ENCODE measurements around the gene UTF1.

UTF1 gene

DNA sequence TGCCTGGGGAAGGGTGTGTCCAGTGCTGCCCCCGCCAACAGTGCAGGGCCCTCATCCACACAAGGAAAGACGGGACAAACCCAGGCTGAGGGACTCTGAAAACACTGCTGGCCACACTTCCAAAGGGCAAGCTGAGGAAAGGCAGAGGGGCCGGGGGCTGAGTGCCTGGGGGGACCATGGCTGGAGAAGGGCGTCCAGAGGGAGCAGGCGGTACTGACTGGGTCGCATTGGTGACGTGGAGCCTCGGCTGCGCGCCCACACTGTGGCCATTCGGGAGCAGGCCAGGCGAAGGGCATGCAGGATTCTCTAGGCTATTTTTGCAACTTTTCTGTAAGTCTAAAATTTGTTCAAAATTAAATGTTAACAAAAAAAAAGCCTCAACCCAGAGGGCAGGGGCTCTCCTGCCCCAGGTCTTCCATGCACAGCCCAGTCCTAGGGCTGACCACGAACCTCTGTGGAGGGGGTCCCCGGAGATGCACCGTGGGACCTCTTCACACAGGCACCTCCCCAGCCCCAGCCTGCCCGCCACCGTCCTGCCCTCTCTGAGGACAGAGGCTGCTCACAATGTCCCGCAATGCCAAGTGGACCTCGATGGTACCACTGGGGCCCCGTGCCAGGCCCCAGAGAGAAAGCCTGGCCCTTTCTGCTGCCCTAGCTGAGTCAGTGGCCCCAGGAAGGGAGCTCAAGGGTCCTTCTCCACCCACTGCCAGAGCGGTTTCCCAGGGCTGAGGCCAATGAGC is 36.2 kb downstream of the UTF1 start:
- DNase-seq = no peak

DNA sequence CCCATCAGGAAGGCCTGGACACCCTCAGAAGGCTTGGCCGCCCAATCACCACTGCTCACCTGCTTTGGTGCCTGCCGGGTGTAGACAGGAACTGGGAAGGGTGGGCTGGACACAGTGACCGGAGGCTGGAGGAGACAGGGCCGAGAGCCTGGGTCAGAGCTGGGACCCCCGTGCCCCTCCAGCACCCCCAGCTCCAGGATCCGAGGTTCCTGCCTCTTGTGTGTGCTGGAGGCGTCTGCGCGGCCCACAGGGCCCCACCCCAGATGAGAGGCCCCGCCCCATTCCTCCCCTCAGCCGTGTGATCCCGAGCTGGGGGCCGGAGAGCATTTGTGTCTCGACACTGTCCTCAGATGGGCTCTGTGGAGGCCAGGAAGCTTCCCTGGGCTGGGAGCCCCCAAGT is 37.3 kb downstream of the UTF1 start:
- DNase-seq = no peak

DNA sequence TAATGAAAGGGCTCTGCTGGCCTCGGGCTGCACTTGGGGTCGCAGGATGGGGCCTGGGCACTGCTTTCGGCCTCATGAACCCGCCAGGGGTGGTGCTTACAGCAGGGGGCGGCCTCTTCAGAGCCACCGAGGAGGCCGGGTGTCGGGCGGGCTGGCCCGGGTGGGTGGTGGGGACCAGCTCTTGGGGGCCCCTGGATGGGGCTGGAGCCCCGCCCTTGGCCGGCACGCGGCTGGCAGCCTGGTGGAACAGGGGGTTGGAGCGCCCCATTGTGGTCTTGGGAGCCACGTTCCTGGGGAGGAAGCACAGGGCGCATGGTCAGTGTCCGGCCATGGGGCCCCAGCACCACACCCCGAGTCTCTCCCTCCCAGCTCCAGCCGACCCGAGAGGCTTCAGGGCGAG is 37.8 kb downstream of the UTF1 start:
- DNase-seq = no peak

DNA sequence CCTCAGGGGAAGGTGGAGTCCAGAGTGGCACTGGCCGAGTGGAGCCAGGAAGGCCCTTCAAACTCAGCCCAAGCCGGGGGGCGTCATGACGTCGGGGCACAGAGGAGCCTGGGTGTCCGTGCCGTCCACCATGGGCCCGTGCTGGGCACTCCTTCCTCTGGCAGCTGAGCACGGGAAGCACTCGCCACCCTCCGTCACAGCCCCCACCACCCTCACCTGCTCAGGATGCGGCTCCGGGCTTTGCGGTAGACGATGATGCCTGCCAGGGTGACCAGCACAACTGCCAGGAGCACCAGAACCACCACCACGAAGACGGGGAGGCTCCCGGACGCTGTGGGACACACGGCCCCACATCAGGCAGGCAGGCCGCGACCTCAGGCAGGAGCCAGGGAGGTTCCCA is 38.5 kb downstream of the UTF1 start:
- no peak for DNase-seq

DNA sequence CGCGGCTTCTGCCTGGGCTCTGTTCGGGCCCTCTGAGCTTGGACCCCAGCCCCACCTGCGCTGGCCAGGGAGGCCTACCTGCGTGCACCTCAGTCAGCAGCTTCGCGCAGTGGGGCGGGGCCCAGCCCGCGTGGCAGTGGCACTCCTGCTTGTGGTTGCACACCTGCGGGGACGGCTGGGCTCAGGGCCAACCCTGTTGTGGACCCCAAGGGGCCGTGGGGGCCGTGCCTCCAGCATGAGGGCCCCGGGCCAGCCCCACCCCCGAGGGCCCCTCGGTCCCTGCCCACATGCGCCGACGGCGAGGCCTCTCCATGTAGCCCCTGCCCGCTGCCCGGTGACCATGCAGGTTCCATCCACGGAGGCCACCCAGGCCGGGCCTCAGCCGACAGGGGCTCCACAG is 39.4 kb downstream of the UTF1 start:
- DNase-seq = no peak

DNA sequence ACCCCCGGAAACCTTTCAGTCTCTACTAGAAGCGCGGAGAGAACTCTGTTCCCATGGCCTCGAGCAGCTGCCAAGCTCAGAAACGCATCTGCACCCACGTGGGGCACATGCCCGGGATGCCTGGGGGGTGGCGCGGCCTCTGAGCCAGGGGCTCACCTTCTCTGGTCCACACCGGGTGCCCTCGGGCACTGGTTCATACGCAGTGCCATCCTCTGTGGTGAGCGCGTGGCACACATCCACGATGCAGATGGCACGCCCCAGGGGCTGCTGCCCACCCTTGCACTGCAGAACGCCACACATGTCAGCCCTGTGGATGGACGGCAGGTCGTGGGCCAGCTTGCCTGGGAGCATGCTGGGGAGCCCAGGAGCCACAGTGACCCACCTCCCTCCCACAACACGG is 40.2 kb downstream of the UTF1 start:
- no peak for DNase-seq

DNA sequence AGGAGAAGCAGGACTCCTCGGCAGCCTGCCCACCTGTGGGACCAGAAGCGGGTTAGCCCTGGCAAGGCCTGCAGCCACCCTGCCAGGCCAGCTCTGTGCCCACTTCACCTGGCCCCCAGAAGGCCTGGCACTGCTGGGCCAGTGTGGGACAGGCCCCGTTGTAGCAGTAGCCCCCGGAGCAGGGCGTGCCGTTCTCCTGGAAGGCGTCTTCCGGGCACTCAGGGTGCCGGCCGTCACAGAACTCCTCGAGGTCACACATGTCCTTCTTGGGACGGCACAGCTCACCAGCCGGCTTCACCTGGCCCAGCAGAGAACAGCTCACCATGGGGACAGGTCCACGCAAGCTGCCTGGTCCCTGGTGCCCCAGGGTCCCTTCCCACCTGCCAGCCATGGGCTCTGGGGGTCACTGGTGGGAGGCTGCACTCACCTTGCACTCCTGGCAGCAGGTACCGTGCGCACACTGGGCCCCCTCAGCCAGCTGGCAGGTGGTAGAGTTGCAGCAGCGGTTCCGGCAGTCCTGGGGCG is 40.8 kb downstream of the UTF1 start:
- no peak for DNase-seq

DNA sequence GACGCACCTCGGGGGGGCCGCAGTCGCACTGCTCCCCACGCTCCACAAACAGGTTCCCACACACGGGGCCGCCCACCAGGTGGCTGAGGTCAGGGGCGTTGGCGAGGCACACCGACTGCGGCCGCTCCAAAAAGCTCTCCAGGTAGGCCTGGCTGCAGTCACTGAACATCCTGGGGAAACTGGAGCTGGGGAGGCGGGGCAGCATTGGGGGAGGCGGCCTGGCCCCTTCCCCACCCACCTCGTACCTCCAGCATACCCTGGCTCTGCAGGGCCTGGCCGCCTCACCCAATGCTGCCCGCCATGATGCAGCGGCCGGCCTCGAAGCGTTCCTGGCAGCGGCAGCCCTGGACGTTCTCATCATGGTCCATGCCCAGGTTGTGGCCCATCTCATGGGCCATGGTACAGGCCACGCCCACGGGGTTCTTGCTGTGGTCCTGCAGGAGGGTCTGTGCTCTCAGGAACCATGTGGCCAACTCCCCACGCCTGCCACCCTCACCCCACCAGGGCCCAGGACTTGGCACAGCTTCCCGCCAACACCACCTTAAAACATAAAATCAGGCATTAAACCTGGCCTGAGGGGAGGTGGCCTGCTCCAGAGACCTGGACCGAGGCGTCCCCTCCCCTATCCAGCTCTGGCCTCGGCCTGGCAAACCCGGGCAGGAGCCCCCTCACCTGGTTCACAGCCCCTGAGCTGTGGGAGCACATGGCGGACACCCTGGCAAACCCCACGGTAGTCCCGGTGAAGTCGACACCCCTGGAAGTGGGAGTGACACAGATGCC is 41.7 kb downstream of the UTF1 start:
- DNase-seq = no peak

DNA sequence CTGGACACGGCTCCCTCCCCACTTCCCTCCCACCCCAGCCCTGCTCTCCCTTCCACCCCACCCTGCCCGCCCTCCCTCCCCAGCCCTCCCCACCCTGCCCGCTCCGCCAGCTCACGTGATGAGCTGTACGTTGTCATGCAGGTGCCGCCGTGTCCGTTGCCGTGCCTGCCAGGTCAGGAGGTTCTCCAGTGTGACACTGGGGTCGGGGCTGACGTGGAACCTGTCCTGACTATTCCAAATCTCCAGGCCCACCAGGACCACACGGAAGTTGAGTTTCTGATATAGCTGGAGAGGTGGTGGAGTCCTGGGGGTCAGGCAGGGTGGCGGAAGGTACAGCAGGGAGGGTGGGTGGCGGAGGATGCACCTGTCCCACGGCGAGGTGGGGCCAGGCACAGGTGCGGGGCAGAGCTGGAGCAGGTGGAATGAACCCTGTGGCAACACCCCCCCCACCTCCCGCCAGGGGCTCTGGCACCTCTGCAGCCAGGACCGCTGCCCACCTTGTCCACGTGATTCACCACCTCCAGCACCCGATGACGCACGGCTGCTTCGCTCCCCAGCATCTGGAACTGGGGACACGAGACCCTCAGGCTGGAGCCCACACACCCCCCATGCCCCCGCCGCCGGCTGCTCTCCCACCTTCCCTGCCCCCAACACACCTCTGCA is 42.4 kb downstream of the UTF1 start:
- DNase-seq = no peak

DNA sequence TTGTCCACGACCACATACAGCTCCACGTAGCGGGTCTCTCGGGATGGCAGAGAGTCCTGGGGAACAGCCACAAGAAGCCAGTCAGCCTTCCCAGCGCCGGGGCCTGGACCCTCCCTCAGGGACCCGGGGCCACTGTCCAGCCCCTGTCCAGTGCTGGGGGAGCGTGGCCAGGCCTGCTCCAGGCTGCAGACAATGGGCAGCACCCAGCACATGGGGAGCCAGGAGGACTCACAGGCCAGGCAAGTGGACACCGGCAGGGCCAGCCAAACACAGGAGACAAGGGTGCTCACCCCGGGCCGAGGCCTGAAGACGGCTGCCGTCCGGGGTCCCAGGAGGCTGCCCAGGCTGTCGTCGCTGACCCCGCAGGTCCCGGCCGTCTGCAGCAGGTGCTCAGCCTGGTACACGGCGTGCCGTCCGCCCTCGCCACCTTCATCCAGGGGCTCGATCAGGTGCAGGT is 43.0 kb downstream of the UTF1 start:
- no peak for DNase-seq

DNA sequence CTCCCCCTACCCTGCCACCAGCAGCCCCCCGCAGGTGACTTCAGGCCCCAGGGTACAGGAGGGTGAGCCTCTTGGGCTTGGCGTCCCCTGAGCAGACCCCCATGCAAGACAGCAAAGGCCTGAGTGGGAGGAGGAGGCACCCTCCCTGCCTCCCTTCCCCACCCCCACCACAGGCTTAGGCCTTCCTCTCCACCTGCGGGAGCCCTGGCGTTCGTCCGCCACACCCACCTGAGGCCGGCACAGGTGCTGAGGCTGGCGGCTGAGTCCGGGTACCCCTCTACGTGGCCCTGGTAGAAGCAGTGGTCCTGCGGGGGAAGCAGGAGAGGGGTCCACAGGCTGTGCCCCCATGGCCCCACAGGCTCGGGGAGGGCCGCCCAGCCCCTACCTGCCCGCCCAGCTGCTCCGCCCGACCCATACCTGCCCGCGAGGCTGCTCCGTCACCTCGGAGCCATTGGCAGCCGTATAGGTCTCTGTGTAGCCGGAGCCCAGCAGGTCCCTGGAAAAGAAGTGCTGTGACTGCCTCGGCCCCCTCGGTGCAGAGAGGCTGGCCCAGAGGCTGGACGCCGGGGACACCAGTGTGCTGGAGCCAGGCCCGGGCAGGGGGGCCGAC is 43.6 kb downstream of the UTF1 start:
- DNase-seq = no peak

DNA sequence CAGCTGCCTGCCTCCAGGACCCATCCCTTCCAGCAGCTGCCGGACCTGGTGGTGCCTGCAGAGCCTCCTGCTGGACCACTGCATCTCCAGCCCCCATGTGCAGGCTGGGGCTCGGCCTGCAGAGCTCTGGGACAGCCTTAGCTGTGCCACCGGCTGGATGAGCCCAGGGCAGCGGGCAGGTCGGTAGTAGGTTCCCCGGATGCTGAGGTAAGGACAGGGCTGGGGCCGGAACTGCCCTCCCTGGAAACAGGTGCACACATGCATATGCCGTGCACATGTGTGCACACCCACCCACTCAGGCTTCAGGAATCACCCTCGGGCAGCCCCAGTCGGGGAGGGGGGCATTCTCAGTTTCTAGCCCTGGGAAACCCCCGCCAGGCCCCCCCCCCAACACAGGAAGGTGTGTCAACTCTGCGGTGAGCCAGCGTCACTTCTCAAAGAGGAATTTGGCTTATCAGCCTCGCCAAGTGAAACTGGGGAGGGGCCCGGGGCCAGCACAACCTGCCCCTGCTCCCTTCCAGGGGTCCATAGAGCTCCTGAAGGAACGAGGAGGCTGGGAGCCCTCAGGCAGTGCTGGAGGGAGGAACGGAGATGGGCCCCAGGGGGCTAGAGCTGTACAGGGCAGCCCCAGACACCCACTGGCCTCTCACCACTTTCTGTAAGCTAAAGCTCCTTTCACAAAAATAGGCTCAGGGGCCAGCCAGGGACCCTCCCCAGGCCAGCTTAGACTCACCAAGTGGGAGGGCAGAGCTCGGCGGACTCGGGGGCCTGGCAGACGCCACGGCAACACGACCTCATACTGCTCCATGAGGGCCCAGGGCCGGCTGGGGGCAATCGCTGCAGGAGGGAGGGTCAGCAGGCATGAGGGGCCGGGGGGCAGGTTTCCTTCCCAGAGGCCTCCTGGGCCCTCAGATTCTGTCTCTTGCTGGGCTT is 45.0 kb downstream of the UTF1 start:
- DNase-seq = peak in 1 of 2 experiments; percentile 1

DNA sequence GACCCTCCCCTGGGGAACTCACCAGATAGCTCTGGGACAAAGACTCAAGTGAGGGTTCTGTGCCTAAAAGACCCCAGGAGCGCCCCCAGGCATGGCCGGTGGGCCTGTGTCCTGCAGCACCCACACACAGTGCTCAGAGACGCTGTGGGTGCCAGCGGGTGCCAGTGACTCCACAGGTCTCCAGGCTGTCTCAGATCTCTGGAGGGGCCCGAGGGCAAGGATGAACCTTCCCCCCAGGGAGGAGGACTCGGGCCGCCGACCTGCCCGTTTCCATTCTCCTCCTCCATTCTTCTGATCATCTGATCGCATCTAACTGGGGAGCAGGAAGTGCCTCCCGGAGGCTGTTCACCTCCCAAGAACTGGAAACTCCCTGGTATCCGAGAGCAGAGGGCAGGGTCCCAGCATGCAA is 45.7 kb downstream of the UTF1 start:
- DNase-seq = no peak

DNA sequence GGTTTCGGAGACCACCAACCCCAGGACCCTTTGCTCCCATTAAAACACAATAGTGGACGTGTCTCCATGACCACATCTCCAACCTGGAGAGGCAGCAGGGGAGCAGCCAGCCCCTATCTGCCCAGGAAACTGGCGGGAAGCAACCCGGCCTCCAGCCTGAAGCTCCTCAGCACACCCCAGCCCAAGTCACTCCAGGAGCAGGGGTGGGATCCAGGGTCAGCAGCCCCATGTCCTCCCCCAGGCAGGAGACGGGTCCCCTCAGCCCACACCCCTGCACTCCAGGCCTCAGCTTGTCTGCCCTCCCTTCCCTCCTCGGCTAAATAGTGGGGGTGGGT is 46.0 kb downstream of the UTF1 start:
- no peak for DNase-seq

DNA sequence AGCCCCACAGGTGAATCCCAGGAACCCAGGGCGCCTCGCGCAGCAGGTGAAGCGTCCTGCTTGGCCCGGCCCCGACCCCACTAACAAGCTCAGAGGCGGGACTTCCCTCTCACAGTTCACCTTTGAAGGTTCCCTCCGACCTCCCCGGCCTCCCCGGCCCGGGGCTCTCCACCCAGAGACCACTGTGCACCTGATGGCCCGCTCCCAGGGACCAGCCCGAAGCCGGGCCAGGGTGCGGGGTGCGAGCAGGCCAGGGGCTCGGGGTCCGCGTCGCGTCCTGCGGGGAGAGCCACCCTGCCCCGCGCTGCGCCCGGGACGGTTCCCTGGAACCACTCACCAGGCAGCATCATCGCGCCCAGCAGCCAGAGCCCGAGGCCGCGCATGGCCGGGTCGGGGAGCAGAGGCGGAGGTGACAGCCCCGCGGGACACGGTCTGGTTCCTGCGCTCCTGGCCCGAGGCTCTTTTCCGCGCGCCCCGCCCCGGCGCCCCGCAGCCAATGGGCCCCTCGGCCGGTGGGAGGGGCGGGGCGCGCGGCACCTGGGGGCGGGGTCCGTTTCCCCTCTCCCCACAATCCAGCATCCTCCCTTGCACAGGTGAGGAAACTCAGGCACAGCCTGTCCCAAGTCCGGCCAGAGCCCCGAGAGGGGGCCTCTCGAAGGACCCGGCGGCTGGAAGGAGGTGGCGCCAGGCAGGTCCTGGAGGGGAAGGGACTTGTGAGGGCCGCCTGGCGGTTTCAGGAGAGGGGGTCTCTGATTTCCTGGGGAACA is 46.6 kb downstream of the UTF1 start, which contains the start of gene ADAM8:
Gene ADAM8 (minus strand): TSS at position 434 of the 767 bp plus-strand sequence. CDS start 51 bp downstream, at position 383.
- DNase-seq = no peak

DNA sequence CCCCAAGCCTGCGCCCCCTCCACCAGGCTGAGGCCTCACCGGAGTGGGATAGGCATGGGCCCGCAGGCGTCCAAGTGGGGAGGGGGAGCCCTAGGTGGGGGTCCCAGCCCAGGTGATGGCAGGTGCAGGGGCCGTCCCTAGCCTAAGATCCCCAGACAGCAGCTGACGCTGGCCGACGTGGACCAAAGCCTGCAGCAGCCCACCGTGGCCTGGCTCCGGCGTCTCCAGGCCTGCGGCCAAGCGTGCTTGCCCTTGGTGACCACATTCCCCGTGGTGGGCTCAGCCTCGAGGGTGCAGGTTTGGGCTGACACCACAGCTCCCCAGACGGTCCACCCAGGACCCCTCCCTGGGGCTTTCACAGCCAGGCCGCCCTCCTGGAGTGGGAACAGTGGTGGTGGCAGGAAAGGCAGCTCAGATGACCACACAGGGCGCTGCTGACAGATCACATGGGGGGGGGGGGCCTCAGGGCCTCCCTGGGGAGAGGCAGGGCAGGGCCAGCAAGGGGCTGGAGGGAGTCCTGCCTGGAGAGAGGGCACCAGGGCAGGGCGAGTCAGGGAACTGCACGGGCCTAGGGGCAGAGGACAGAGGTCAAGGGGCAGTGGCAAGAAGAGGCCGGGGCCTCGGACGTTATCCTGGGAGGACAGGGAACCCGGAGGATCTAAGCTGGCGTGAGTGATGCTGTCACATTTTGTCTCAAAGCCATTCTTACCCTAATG is 47.4 kb downstream of the UTF1 start:
- no peak for DNase-seq

DNA sequence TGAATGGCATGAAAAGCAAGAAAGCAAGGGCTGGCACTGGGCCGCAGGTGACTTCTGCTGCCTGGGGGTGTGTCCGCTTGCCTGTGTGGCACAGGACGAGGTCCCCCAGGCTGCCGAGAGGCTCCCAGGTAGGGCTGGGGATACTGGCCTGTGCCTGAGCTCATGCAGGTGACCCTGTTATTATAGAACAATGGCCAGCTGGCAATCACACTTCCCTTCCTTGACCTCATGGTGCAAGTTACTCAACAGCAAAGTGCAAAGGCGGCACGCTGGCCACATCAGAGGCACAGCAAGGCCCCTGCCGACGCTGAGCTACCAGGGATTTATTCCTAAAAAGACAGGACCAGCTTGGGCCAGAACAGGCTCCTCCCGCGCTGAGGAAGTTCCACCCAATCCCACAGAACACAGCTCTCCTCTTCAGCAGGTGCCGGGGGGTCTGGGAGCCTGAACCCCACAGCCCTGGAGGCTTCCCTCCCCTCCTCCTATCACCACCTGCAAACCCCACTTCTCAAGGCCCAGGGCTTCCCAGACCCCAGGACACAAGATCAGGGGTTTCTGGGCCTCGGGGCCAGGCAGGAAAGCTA is 48.1 kb downstream of the UTF1 start:
- no peak for DNase-seq

DNA sequence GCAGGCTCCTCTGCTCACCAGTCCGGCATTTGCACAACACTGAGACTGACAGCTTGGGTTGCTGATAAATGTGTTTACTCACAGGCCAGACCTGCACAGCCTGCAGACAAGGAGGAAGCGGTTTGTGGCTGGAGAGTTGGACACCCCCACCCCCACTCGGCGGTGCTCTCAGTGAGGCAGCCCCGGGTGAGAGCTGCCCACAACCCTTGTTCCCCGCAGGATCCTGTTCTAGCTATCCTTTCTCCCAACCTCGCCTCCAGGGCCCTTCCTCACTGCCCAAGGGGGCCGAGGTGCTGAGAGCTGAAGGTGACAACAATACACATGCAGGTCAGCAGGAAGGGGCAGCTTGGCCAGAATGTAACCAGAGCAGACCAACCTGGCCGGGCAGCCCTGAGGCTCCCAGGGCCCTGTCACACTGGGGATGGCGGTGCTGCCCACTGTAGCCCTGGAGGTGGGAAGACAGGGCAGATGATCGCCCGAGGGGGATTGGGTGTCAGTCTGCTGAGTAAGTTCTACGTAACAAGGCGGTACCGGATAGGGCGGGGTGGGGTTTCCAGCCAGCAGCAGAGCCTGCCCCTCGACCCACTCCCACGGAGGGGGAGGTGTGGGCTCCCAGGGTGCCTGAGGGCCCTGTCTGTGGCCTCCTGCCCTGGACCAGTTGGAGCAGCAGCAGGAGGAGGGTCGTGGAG is 48.7 kb downstream of the UTF1 start:
- no peak for DNase-seq
